Measurements from ENCODE around the gene IRF2.
"Not testable (repeated sequence)": the region's sequence is repeated elsewhere in the genome, so short reads cannot be mapped to it uniquely, and the experiment has no call there.

Gene IRF2

DNA sequence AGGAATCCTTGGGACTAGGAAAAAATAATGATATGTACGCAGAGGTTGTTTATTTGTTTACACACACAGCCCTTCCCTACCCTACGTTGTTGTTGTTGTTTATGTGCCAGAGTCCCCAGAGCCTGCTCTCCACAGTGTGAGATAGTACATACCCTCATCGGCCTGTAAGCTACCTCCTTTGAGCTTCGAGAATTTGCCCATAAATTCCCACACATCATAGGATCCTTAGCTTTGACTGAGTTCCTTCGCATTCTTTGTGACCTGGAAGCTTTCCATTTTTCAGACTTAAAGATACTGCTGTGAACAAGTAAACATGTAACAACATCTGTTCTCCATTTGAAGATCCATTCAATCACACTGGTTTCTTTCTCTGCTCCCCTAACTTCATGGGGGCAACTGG, 114.5 kb downstream of the IRF2 start:
- DNase-seq: no peak

DNA sequence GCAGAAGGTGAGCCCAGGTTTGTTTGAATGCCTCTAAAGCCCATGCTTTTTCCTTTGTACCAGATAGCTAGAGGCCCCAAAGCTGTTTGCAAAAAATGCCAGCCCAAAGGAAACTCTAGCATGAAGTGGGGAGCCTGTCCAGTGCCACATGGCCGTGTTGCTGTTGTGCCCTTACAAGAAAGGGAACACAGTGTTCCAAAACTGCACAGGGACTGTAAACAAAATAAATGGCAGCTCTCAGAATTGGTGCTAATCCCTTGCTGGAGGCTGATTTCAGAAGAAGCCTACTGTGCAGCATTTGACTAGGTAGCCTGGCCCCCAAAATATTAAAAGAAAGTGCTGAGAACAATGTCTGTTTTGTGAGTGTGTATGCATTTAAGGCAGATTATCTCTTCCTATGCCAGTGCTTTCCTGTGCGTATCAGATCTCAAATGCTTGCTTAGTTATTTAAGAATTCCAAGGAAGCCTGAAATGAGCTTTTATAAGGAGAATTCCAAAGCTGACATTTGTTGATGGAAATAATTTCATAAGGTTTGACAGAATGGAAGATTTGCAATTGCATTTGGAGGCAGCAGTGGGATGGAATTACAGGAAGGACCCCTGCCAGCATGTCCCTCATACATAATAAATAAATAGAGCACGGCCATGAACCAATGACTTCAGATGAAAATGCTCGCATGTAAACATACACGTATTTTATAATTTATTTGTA, 115.7 kb downstream of the IRF2 start:
- no peak for DNase-seq

DNA sequence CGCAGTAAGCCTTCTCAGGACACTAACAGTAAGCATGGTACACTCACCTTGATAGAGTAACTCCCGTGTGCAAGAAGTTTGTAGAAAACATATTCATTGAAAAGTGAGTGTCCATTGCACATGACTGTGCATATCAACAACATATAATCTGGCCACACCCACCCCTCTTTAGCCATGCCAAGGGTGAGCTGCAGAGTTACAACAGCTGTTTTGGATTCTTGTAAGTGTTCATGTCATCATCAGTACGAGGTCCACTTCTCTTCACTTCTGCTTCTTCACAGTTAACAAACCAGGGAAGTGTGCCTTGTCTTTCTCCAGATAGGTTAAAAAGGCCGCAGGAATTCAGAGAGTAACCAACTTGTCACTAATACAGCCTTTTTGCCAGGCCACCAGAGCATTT, 116.6 kb downstream of the IRF2 start:
- DNase-seq: no peak

DNA sequence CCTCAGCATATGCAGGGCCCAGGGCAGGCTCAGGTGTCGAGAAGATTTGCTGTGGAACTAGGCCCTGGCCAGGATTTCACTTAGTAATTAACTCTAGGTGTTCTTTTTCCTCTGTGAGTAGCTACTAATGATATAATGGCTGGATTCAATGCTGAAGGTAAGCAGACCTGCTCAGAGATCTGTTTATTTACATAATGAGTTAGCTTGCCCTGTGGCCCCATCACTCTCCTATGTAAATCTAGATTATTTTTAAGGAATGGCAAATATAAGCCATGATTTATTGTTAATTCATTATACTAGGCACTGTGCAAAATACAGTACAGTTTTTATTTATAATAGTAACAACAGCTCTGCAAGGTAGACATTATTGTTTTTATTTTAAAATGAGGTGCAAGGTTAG, 117.2 kb downstream of the IRF2 start:
- no peak for DNase-seq

DNA sequence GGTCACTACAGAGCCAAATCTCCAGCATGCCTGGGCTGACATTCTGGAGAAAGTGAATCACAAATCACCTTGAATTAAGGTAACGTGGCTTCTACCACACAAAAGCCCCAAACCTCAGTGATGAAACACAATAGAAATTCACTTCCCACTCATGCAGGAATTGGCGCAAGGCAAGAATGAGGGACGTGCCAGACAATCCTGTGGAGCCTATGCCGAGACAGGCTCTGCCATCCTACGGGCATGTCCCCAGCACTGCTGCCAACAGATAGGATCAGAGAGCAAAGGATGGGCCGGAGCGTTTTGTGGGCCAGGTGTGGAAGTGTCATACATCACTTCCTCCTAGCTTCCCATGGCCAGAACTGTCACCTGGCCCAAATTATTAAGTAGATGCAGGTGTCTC, 118.0 kb downstream of the IRF2 start:
- DNase-seq: no peak

DNA sequence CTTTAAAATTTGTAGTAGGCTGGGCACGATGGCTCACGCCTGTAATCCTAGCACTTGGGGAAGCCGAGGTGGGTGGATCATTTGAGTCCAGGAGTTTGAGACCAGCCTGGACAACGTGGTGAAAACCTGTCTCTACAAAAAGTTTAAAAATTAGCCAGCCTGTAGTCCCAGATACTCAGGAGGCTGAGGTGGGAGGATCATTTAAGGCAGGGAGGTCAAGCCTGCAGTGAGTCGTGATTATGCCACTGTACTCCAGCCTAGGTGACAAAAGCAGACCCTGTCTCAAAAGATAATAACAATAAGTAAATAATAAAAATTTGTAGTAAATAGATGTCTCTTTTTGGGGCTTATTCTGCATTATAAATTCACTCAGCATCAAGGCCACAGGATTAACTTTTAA, 118.5 kb downstream of the IRF2 start:
- DNase-seq: no peak

DNA sequence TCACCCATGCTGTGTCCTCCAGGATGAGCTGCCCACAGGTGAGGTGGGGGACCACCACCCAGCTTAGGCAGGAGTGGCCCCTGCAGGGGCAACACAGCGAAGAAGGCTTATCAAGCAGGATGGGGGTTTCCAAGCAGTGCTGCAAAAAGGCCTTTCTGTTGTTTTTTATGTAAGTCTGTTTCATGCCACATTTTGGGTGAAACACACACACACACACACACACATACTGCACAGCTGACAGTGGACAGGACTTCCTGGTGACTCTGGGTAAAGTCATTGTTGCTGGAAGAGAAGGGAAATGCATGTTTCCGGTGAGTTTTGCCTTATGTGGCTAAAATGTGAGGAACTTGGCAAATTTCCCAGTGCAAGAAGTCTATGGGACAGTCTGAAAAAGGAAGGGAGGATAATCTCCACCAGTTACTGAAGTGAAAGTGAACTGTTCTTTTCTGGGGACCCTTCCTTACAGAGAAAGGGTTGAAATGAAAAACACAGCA, 119.2 kb downstream of the IRF2 start:
- no peak for DNase-seq

DNA sequence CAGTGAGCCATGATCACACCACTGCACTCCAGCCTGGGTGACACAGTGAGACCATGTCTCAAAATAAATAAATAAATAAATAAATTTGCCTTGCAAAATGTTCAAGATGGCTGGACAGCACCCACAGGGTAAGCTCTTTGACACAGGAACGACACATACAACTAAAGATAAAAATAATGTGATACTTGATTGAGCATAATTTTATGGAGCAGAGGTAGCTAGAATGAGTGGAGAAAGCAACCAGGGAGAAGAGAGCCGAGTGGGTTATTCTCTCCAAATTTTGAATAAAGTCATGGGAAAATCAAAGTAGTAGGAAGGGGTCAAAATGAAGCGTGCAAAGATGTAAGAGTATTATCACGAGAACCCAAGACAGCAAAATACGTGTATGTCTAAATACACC, 121.5 kb downstream of the IRF2 start:
- DNase-seq: no peak

DNA sequence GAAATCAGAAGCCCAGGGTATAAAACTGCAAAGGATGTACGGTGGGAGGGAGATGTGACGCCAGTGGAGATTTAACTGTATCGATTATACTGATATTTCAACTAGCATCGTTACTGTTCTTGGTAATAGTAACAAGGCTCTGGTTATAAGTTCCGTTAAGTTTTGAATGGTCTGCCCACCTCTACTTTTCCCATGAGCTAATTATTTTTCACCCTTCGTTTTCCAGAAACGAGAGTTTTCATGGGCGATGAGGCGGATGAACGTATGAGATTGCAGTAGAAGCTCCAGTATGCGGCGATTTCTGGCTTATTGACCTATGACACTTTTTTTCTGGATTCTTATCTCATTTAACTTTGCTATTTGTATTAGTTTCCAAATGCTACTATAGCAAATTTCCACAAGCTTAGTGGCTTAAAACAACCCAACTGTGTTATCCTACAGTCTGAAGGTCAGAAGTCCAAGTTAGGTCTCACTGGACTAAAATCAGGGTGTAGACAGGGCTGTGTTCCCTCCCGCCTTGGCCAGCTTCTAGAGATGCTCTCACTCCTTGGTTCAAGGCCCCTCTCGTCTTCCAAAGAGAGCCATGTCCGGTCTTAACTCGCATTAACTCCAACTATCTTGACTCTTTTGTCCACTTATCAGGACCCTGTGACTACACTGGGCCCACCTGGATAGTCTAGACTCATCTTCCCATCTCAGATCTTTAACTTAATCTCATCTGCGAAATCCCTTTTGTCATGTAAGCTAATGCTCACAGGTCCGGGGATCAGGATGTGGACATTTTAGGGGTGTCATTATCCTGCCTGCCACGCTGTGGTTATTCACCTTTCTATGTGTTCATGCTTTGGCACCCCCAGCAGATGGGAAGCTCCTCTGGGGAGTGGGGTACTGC, 122.5 kb downstream of the IRF2 start:
- DNase-seq: no peak

DNA sequence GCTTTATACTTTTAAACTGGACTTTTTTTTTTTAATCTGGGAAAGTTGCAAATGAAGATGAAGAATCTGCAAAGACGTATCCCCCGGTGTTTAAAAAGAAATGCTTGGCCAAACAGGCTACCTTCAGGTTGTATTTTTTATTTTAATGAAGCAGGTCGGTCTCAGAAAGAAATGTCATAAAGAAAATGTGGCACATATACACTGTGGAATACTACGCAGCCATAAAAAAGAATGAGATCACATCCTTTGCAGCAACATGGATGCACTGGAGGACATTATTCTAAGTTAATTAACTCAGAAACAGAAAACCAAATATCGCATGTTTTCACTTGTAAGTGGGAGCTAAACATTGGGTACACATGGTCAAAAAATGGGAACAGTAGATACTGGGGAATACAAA, 123.4 kb downstream of the IRF2 start:
- no peak for DNase-seq

DNA sequence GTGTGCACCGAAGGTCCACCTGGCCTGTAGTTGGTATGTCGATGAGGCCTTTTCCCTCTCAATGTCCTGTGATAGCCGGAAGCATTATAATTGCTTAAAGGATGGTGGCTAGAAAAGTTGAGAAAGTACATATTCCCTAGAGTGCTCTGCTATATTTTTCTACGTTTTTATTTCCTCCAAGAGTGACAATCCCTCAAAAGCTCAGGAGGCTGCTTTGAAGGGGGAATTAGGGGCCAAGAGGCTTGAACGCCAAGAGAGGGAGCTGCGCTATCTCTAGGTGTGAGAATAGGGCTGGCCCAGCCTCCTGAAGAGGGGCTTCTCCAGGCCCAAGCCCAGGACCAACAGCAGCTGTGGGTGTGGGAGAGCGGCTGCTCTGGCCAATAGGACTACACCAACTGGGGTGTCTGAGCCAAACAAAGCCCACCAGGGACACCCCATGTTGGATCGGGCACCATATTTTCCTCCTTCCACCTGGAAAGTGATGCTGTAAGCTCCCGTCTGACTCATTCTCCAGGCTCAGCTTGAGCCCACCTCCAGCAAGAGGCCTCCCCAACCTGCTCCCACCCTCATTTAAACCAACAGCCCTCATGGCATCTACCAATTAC, 124.0 kb downstream of the IRF2 start:
- DNase-seq: no peak

DNA sequence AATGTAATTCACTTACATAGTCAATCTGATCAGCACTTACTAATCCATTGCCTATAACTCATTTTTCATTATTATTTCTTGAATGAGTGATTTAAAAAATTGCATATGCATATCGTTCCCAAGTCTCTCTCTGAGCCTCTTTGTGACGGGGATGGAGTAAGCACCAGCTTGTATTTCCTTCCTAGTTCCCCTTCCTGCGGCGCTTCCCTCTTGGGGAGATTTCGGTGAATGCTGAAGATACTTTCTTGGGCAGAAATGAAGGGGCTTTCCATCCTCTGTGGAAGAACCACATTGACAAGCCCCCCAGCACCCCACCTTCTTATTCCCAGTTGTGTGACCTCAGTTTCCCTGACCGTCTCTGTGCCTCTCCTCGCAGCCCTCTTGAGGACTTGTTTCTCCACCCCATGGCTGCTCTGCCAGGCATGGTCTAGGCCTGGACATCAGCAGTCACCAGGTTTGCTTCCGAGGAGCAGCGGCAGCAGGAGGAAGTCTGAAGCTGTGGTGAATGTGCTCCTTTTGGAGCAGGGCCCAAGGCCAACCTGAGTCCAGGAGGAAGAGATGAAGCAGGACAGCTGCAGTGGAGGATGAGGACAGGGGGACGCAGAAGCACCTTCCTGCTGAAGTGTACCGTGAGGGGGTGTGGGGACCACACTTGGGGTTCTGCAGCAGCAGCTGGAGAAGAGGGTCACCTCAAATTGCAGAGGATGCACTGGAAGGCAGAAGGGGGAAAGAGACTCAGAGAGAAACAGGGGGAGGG, 124.9 kb downstream of the IRF2 start:
- no peak for DNase-seq

DNA sequence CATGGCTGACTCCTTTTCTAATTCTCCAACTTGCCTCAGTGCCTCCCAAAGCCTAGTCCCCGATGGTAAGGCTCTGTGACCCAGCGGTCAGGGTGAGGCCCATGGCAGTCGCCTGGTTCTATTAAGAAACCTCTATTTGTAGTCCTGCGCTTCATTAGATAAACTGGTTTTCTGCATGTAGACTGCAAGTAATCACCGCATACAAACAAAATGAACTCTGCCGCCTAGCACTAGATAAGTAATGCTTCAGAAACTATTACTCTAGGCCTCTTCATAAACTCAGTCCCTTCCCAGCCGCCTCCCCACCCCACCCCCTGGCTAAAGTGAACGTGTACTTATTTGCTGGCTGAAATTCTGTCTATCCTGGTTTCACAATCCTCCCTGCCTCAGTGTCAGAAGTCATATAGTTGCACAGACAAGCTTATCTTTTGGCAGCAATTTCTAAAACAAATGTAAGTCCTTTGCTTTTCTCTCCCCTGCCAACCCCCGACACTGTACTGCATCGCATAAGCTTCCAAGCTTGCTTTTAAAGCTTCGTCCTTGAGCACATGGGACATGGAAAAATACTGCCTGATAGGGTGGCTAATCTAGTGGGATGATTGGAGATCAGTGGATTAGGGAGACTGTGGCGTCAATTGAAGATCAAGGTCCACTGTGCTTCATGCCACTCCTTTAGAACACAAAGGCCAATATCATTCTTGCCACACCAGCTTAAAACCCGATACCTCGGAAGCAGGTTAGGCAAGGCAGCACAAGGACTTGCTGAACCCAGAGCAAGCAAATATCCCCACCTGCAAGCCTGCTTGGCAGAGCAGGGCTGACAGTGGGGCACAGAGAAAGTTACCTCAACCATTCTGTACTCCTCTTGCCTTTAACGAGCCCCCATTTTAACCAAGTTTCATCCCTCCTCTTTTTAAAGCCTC, 125.8 kb downstream of the IRF2 start:
- DNase-seq: no peak

DNA sequence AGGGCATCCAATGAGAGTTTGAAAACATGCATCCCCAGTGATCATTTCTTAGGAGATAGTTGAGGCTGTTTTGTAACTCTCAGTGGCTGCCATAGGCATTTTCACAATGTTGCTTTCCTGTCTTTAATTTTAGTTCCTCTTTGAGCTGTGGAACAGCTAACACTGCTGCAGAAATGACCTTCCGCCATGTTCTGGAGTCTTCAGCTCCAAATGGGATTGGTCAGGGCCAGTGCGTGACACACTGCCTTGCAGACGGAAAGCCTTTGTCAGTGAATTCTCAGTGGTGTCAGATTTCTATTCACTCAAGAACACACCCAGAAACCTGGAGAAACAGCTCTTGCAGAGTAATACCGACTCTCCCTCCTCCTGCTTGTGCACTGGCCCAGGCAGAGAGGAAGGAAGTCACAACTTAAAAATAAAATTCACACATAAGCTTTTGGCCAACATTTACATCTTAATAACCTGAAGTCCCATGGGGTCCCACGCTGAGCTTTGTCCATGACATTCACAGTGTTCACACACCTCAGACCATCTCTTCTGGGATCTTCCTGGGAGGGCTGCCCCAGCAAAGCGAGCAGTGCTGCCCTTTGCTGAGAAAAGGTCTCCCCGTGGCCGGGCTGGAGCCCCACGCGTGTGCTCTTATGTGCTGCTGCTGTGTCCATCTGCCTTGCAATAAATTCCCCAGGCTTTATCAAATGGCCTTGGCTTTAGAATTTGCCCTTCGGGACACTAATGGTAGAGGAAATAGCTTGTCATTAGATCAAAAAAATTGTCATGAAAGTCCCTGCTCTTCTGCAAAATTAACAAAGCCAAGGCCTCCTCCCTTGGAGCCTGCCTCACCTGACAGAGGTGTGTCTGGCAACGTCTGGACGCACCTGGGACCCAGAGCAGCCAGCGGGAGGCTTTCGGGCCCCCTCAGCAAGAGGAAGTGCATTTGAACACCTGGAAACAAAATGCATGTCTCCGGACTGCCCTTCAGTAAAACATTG, 126.8 kb downstream of the IRF2 start:
- DNase-seq: no peak

DNA sequence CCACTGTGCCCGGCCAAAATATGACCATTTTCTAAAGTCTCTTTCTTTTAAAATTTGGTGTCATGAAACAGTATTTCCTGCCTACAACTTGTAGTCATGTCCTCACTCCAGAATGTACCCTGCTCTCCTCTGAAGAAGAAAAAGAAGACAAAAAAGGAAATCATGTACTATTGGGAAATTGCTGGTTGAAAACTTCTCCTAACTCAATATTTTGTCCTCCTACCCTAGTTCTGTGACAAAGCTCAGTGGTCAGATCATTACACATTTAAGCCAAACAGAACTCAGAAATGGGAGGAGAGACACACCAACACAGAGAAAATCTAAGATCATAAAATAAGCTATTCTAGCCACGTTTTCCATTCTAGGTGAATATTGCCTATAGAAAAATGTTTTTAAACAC, 127.7 kb downstream of the IRF2 start:
- DNase-seq: no peak

DNA sequence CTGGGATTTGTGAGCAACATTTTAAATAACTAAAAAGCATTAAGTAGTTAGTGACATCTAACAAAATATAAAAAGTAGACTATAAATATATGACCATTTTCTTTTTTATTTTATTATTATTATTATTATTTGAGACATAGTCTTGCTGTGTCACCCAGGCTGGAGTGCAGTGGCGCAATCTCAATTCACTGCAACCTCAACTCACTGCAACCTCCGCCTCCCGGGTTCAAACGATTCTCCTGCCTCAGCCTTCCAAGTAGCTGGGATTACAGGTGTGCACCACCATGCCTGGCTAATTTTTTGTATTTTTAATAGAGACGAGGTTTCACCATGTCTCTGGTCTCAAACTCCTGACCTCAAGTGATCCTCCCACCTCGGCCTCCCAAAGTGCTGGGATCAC, 128.1 kb downstream of the IRF2 start:
- not testable (repeated sequence) for DNase-seq

DNA sequence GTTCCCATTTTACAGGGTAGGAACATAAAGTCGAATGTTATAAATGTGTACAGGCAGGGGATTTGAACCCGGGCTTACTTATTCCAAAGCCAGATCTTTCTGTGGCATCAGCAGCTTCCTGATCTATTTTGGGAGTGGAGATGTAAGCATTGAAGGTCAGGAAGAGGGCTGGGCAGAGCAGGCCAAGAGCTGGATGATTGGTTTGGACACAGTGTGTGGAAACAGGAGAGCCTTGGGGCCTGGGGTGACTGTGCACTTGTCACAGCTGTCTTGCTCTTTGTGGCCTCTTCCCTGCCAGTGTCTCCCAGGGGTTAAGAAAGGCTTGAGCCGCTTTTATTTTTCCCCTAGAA, 128.8 kb downstream of the IRF2 start:
- DNase-seq: no peak

DNA sequence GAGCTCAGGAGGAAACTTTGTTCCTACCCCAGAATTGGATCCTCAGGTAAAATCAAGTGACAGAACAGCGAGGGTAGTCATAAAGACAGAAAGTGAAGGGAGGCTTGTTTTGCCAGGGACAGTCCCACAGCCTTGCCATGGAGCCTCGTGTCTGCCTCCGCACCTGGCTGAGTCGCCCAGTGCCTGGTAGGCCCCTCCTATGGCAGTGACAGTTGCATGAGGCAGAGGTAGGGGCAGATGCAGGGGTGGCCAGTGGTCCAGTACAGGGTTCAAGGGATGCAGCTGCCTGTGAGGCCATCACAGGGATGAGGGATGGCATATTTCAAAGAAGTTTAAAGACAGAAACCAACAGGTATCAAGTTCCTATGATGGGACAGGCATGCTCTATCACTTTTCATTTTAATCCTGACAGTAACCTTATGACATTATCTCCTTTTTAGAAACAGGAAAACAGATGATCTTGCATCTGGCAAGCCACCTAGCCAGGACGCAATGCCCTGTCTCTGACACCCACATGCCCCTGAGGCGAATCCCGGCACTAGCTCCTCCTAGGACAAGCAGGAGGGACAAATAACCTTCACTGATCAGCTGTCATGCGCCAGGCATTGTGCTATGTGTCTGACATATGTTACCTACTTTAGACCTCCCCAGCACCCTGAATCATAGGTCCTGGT, 129.3 kb downstream of the IRF2 start:
- no peak for DNase-seq

DNA sequence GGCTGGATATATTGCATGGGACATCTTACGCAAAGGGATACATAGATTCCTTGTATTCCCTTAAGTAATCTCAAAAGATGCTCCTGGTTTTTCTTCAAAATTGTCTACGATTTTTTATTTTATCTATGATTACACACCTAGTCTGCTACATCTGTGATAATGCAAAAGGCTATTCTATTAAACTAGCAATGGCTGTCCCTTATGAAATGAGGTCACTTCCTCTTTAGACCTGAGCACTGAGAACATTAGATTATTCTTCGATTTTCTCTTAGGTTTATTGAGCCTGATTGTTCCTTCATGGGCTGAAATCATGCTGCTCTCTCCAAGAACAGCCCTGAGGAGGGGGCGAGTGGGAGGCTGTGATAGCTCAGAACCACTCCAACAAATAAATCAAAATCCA, 129.9 kb downstream of the IRF2 start:
- no peak for DNase-seq

DNA sequence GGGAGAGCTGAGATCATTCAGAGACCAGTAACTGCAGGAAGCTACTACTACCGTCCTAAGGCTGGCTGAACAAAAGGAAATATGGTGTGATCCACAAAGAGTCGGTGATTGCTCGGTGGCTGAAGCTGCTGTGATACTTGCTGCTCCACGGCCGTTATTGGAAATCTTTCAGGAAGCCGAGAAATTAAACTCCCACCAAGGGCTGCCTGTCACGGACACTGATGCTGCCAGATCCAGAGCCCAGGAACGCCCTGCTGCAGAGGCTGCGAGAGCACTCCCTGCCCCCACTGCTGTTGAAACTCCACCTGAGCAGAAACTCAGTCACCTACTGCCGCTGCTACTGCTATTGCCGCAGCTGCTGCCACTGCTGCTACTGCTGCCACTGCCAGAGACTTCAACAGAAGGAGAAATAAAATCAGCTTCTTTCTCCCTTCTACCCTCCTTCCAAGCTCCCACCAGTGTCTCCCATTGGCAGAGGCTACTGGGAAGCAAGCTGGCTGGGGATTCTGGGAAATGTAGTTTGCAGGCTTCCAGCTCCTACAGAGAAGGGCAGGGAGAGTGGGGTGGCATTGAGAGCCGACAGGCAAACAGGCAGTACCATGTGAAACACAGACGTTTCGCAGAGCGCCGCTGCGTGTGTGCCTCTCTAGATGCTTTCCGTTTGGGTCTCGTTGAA, 130.7 kb downstream of the IRF2 start:
- DNase-seq: peak; percentile 66
